GM19467 (cell line): Measurements from ENCODE around the gene CACNA1C.

Source experiments
- ATAC-seq: cut with Tn5 transposase; IDR thresholded peaks from one replicate; pipeline ENCODE4 v1.9.1; 2021; ENCODE audit warnings: mild to moderate bottlenecking, moderate library complexity; ENCODE audit not compliant: unreplicated experiment

The CACNA1C gene

DNA sequence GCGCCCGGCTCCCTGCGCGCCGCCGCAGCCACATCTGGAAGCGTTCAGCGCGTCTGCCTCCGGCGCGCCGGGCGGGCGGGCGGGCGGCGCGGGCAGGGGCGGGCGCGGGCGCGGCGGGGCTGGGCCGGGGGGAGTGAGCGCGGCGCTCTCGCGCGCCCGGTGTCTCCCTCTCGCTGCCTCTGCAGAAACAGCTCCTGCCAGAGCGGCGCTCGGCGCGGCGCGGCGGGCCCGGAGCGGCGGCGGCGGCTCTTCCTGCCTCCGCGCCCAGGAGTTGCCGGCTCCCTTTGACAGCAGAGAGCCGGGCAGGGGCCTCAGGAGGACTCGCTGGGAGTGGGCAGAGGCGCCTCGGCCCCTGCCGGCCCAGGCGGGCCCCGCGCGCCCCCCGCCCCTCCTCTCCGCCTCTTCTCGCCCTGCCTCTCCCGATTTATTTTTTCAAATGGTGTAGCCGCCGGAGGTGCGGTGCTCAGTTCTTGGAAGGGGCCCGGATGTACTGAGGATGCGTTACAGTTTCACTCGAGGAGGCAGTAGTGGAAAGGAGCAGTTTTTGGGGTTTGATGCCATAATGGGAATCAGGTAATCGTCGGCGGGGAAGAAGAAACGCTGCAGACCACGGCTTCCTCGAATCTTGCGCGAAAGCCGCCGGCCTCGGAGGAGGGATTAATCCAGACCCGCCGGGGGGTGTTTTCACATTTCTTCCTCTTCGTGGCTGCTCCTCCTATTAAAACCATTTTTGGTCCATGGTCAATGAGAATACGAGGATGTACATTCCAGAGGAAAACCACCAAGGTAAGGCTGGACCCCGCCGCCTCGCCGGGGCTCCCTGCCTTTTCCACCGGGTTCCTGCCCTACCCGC is at the start of gene CACNA1C:
Gene CACNA1C, plus strand, starts transcription at position 162 of the 853 bp plus-strand sequence. Its CDS starts 576 bp downstream, at position 738.
- ATAC-seq = no peak

GRCh38 chr12:2003676-2004112 is 49.1 kb upstream of the CACNA1C start:
- peak; percentile 5 for ATAC-seq

DNA sequence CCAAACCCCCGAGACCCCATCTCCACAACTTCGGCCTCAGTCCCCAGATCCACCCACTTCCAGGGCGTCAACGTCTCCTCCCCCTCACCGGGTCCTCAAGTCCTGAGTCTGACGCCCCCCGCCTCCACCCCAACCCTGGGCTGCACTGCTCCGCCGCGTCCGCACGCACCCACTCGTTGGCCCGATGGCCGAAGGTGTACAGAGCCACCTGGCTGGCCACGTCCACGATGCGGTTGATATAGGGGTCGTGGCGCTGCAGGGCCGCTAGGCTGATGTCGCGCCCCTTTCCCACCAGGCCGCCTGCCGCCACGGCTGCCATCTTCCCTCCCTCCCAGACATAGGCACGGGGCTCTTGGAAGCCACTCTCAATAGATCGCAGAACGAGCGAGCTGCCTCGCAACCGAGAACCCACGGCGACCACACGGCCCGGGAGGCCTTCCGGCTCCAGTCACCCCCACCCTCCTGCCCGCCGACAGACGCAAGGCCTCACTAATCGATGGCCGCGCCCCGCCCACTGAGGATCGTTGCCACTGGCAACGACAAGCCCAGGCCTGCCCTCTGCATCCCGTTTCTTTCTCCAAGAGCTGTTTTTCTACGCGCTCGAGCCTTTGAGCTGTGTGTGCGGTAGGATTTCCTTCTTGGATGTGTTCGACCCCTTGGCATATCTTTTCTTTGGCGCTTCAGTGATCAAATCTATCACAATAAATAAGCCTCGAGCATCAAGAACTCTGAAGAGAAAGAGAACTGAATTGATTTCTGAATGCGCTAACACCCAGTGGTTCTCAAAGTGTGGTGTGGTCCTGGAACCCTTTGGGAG is 48.5 kb upstream of the CACNA1C start, which contains the start of gene DCP1B:
Gene DCP1B, minus strand, starts transcription at position 345 of the 817 bp plus-strand sequence. Its CDS starts 26 bp downstream, at position 319.
- peak; percentile 98 for ATAC-seq

GRCh38 chr12:2008677-2009076 is 44.1 kb upstream of the CACNA1C start:
- no peak for ATAC-seq

DNA sequence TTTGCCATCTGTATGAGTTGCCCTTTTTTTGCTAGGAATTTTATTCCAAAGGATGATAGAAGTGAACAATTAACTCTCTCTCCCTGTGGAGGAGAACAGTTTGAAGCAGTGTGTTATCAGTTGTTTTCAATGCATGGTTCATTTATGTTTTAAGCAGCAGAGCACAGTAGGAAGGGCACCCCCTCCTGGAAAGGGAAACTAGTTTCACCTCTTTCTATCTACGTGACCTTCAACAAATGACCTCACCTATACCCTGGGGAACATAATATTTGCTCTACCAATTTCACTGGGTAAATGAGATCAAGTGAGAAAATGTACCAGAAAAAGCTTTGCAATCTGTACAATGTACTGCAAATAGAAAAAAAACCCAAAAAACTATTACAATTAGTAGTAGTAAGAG is 43.2 kb upstream of the CACNA1C start:
- ATAC-seq = no peak

DNA sequence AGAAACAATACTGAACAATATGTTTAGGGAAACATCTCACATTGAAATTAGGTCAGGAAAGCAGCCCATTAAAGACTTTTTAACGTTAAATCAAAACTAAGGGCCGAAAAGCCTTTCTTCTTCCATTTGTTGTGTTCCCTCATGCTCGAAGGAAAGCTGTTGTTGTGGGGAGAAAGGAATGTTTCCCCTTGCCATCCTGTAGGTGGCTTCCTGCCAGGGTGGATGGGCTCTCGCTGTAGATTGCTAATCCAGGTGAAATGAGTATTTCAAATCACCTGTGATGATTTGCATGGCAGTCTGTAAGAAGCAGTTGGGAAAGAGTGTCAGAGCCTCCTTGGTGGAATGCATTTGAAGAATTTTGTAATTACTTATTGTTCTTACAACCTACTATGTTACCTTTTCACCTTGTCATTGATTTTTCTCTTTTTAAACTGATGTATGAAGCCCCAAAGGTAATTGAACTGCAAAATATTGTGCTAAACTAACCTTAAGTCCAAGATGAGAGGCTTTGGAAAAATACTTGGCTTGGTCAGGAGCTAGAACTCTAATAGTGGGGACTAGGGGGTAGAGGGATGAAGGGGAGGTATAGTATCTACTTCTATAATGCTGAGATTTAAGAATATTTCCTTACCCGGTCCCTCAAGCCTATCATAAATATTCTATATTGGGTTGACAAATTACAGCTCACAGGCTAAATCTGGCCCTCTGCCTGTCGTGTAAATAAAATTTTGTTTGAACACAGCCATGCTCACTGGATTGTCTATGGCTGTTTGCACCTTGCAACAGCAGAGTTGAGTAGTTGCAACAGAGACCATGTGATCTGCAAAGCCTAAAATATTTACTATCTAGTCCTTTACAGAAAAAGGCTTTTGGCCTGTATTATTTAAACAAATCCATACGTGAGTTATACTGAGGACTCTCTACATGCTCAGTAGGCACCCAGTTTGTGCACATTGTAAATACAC is 40.9 kb upstream of the CACNA1C start:
- ATAC-seq = no peak

DNA sequence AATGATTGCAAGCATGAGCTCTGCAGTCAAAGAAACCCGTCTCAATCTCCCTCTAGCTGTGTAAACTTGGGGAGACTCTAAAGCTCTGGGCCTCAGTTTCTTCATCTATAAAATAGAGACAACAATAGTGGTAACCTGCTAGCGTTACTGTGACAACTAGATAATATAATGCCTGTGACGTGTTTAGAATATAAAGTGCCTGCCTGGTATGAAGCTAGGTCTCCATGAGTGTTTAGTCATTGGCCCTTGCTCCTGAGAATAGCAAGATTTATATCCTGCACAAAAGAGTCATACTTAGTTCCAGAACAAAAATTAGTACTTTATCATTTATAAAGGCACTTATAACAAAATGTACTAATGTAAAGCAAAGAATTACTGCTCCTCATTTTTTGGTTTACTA is 39.7 kb upstream of the CACNA1C start:
- ATAC-seq = no peak

GRCh38 chr12:2013527-2014223 is 39.1 kb upstream of the CACNA1C start:
- no peak for ATAC-seq

- no peak for ATAC-seq
These were observed 38.6 kb upstream of the CACNA1C start for GRCh38 chr12:2014231-2014630.

- no peak for ATAC-seq
These were observed 35.8 kb upstream of the CACNA1C start for GRCh38 chr12:2016862-2017545.

GRCh38 chr12:2017546-2018337 is 35.0 kb upstream of the CACNA1C start:
- no peak for ATAC-seq

- ATAC-seq = no peak
These were observed 34.4 kb upstream of the CACNA1C start for GRCh38 chr12:2018391-2018790.

GRCh38 chr12:2019126-2019525 is 33.7 kb upstream of the CACNA1C start:
- no peak for ATAC-seq

DNA sequence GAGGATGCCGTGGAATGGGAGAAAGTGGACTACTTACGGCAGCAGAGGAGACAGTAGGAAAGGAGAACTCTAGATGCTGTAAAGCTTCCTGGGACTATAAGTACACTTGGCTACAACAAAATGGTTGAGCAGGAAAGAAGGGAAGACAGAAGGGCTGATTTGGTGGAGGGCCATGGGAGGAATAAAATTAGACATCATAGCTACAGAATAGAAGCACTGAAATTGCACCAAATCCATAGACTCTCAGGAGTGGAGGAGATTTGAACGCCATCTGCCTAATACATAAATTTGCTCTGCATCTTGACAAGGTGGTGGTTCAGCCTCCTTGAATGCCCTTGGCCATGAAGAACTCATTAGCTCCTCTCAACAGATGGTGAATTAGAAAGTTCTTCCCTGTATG is 32.3 kb upstream of the CACNA1C start:
- ATAC-seq = no peak

GRCh38 chr12:2023365-2023764 is 29.4 kb upstream of the CACNA1C start:
- ATAC-seq = no peak

DNA sequence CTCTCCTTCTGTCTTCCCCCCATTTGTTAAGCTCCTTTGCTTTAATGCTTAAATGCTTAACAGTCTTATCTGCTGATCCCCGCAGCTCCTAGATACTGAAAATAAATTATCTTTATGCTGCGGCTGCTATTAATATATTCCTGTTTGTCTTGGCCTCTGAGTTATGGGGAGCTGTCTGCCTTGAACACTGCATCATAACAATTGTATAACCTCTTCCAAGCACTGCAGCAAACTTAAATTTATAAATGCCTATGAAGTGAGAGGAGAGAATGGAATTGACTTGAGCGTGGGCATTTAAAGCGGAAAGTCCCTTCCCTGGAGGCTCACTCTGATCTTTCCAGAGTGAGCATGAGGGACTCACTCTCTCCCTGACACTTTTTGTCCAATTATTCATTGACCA is 25.4 kb upstream of the CACNA1C start:
- no peak for ATAC-seq

DNA sequence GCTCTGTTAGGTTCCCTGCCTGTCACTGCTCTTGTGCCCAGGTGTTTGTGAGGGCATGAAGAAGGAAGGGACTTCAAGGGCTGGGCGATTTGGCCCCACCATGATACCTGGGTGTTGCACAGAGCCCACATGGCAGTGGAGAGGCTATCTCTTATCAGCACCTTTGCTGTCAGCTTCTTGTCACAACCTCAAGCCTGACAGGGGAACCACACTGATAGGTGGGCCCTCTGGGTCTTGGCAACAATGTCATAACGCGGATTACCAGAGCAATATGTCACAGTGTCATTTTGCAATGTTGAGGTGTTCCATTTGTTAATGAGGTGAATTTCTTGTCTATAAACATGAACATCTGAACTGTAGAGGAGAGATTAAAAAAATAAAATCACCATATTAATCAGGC is 22.9 kb upstream of the CACNA1C start:
- ATAC-seq = no peak

GRCh38 chr12:2032506-2032905 is 20.3 kb upstream of the CACNA1C start:
- ATAC-seq = no peak
